GM12878 (cell line): Measurements from ENCODE around the gene PEF1. TPM values are rescaled to one million over a fixed set of nuclear protein-coding genes. Genes with fewer than 3 reads are reported as not detected.

Experiments
- ATAC-seq: fragments of 200-7000 bp; cut with Tn5 transposase; 3 replicates; pipeline ENCODE4 v1.9.1; 2020; ENCODE audit warnings: mild to moderate bottlenecking, moderate library complexity
- BruUV-seq: library from RNA; stranded (reverse); fragments of 400-500 nt; replicated peaks from 2 replicates; lab custom pipeline; 2021; lab: Mats Ljungman, UMichigan
- CTCF ChIA-PET: fragments of 300-600 bp; sonication (Branson Sonifier 250); formaldehyde crosslinking; extraction: SDS; loops from one replicate; lab custom pipeline; 2021; ENCODE audit warnings: inconsistent platforms; lab: Yijun Ruan, JAX
- POLR2A ChIA-PET: fragments of 350-600 bp; formaldehyde crosslinking; extraction: SDS; loops from one replicate; lab custom pipeline; 2021; ENCODE audit warnings: inconsistent platforms; lab: Charles Lee
- RAD21 ChIA-PET: fragments of 300-600 bp; sonication (Branson Sonifier 250); formaldehyde crosslinking; loops from one replicate; lab custom pipeline; 2023; ENCODE audit warnings: antibody characterized with exemption; ENCODE audit not compliant: unreplicated experiment; lab: Charles Lee
- SMC1A ChIA-PET: fragments of 300-600 bp; sonication (Branson Sonifier 250); formaldehyde crosslinking; loops from one replicate; lab custom pipeline; 2023; ENCODE audit not compliant: unreplicated experiment, uncharacterized antibody; lab: Charles Lee
- DNase-seq: peaks from one replicate; pipeline ENCODE4 v3.0.0-alpha.2; 2011; ENCODE audit warnings: low read depth, low spot score
- FAIRE-seq: peaks from 3 replicates; lab custom pipeline; 2011; peaks lifted over from hg19 to GRCh38; lab: Jason Lieb, UNC
- H2AFZ ChIP-seq: 2 replicates; pipeline ENCODE4 v1.6.0; 2011; ENCODE audit warnings: low read depth, low read length, control low read depth; ENCODE audit not compliant: control insufficient read depth
- H3K27ac ChIP-seq: 2 replicates; pipeline ENCODE4 v1.5.1; 2011; ENCODE audit warnings: control low read depth; ENCODE audit not compliant: control insufficient read depth, insufficient read depth
- H3K27me3 ChIP-seq, 2 experiments: replicated peaks in 1 of 2; 2 replicates each; pipeline versions ENCODE4 v1.6.0 to v1.6.1; 2011; ENCODE audit warnings: low read length in 1 of 2; ENCODE audit not compliant: control insufficient read depth in 2 of 2, insufficient read depth in 2 of 2
- H3K36me3 ChIP-seq, 2 experiments: 2 replicates each; pipeline ENCODE4 v1.5.1; 2011; ENCODE audit warnings: low read length in 1 of 2; ENCODE audit not compliant: control insufficient read depth in 2 of 2, insufficient read depth in 2 of 2
- H3K4me1 ChIP-seq: 2 replicates; pipeline ENCODE4 v1.6.1; 2011; ENCODE audit warnings: mild to moderate bottlenecking, low read length, moderate library complexity, mixed read lengths; ENCODE audit not compliant: control insufficient read depth, insufficient read depth
- H3K4me2 ChIP-seq: 2 replicates; pipeline ENCODE4 v1.6.0; 2011; ENCODE audit warnings: control low read depth; ENCODE audit not compliant: control insufficient read depth, insufficient read depth
- H3K4me3 ChIP-seq: fragments of 200-600 bp; sonication (generic); 2 replicates; pipeline ENCODE4 v1.5.1; 2016
- H3K79me2 ChIP-seq: 2 replicates; pipeline ENCODE4 v1.6.0; 2011; ENCODE audit warnings: low read length; ENCODE audit not compliant: control insufficient read depth, insufficient read depth
- H3K9ac ChIP-seq: 2 replicates; pipeline ENCODE4 v1.8.0; 2011; ENCODE audit warnings: low read length, control low read depth, mixed read lengths; ENCODE audit not compliant: control insufficient read depth, insufficient read depth
- H3K9me3 ChIP-seq: replicated peaks from 3 replicates; pipeline ENCODE4 v1.5.1; 2011; ENCODE audit warnings: mild to moderate bottlenecking, low read length; ENCODE audit not compliant: control insufficient read depth, insufficient read depth
- H4K20me1 ChIP-seq: 2 replicates; pipeline ENCODE4 v1.6.0; 2011; ENCODE audit not compliant: control insufficient read depth, insufficient read depth
- EP300 ChIP-seq, 2 experiments: fragments of 150-350 bp in 1 of 2; IDR thresholded peaks; 2 replicates each; pipeline ENCODE4 v1.6.1; 2011 to 2012; ENCODE audit warnings: low read depth in 2 of 2, low read length in 2 of 2, borderline replicate concordance in 1 of 2, improper control_type of control experiment in 1 of 2, inconsistent platforms in 1 of 2; ENCODE audit not compliant: control insufficient read depth in 1 of 2
- TARDBP ChIP-seq: IDR thresholded peaks from 2 replicates; pipeline ENCODE4 v1.6.1; 2016; ENCODE audit warnings: borderline replicate concordance
- WGBS: methylation state at CpG from one replicate; pipeline ENCODE4 v1.1.6; 2016; ENCODE audit warnings: low lambda C conversion rate; ENCODE audit not compliant: insufficient replicate concordance, insufficient coverage; ENCODE audit errors: missing lambda C conversion rate; 5-methylcytosine and 5-hydroxymethylcytosine counted together
- in situ Hi-C: fragments of 300-500 bp; cut with MboI; formaldehyde crosslinking; loops from 9 replicates; pipeline ENCODE4 v1.14.3; 2018; ENCODE audit warnings: mixed read lengths
- intact Hi-C: fragments of 100-400 bp; cut with micrococcal nuclease; formaldehyde crosslinking; loops from one replicate; pipeline ENCODE4 v1.14.2; 2022; ENCODE audit not compliant: unreplicated experiment
- polyA plus RNA-seq, 11 experiments: library from polyadenylated mRNA; depleted of rRNA in 4 of 11; unstranded in 6 of 11; stranded (reverse) in 5 of 11; fragments of >200 nt; fragmentation: Nextera tagmentation in 4 of 11; fragmentation: Illumina TruSeq in 1 of 11; extraction: Ambion mirVana in 4 of 11; extraction: Trizol in 1 of 11; gene quantifications; 1 replicate in 1 of 11; 2 replicates in 10 of 11; pipeline versions ENCODE4 v1.2.1 to v1.2.3, GENCODE V29; 2011 to 2016; ENCODE audit warnings: inconsistent platforms in 2 of 11, missing spikeins in 2 of 11, low read depth in 1 of 11
- total RNA-seq, 4 experiments: library from RNA; depleted of rRNA in 3 of 4; stranded (reverse); fragments of >200 nt in 3 of 4; fragmentation: Illumina TruSeq in 1 of 4; extraction: Trizol in 1 of 4; gene quantifications; 2 replicates each; pipeline versions ENCODE4 v1.2.1 to v1.2.3, GENCODE V29; 2013 to 2021
- TF ChIP-seq, protein P1 (sequence below): fragments of 450-650 bp; IDR thresholded peaks from 2 replicates; pipeline ENCODE4 v1.6.1; 2016; ENCODE audit warnings: mild to moderate bottlenecking
- TF ChIP-seq, protein P2 (sequence below): fragments of 450-650 bp; formaldehyde crosslinking; IDR thresholded peaks from 2 replicates; pipeline ENCODE4 v1.4.0; 2022; ENCODE audit warnings: mild to moderate bottlenecking, moderate library complexity

The PEF1 gene
- total and polyA plus RNA-seq, 10 of the 15 experiments (the other 5 are each of a cell fraction or from before 2014, with no cell fraction given) = 27.1 to 107 (median 79.0) TPM

DNA sequence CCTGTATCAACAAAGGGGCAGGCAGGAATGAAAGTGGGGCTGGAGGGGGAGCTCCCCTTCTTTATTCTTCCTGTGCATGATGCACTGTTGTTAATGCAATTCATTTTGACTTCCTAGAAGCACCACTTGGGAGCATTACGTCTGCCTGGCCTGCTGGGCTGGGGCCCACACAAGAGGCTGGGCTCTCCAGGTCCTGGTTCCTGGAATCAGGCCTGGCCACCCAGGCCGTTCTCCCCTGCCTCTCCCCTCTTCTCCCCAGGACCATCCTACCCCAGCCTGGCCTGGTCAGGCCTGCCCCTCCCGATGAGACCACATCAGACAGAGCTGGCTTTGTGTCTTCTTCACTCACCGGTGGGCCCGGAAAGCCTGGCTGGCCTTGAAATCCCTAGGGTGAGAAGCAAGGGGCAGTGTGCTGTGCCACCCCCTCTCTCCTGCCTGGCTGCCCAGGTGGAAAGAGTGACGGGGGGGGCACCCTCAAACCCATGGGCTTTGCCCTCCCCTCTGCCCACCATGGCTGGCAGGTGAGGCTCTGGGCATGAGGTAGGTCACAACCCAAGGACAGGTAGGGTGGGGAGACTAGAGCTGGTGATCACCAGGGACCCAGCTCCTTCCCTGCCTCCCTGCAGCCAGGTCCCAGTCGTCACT, 20.7 kb upstream of the PEF1 start:
- H3K36me3 ChIP-seq = no peaks in the 10 kb centered on the region
- ChIA-PET CTCF (interaction anchor here (0.6 to 7.0 kb wide), 18 partner anchors 10 to 299 kb away, joined by 3 to 90 read pairs (median 6); partner anchors contain the start of genes COL16A1 and PEF1), SMC1A (interaction anchor here (0.5 to 5.7 kb wide), 12 partner anchors 14 to 398 kb away, joined by 3 to 51 read pairs (median 5); partner anchors contain the start of gene COL16A1)
- in situ Hi-C loops (loop anchor here (5.0 kb wide), 1 partner anchor 42 kb away; no protein-coding TSS in a partner anchor), intact Hi-C loops (loop anchor here (10.0 kb wide), 1 partner anchor 399 kb away; no protein-coding TSS in a partner anchor)
- H3K4me1 ChIP-seq = no peaks in the 10 kb centered on the region
- no TSS peak for BruUV-seq
- H3K4me3 ChIP-seq = no peak overlapping the region
- FAIRE-seq = no peak
- H3K4me2 ChIP-seq = no peak overlapping the region
- no peak overlapping the region for H2AFZ ChIP-seq
- no peak for DNase-seq
- no peak for ATAC-seq
- no peaks in the 10 kb centered on the region for H3K9me3 ChIP-seq
- TF ChIP-seq, protein P1, sequence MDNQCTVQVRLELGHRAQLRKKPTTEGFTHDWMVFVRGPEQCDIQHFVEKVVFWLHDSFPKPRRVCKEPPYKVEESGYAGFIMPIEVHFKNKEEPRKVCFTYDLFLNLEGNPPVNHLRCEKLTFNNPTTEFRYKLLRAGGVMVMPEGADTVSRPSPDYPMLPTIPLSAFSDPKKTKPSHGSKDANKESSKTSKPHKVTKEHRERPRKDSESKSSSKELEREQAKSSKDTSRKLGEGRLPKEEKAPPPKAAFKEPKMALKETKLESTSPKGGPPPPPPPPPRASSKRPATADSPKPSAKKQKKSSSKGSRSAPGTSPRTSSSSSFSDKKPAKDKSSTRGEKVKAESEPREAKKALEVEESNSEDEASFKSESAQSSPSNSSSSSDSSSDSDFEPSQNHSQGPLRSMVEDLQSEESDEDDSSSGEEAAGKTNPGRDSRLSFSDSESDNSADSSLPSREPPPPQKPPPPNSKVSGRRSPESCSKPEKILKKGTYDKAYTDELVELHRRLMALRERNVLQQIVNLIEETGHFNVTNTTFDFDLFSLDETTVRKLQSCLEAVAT = no peak
- TF ChIP-seq, protein P2, sequence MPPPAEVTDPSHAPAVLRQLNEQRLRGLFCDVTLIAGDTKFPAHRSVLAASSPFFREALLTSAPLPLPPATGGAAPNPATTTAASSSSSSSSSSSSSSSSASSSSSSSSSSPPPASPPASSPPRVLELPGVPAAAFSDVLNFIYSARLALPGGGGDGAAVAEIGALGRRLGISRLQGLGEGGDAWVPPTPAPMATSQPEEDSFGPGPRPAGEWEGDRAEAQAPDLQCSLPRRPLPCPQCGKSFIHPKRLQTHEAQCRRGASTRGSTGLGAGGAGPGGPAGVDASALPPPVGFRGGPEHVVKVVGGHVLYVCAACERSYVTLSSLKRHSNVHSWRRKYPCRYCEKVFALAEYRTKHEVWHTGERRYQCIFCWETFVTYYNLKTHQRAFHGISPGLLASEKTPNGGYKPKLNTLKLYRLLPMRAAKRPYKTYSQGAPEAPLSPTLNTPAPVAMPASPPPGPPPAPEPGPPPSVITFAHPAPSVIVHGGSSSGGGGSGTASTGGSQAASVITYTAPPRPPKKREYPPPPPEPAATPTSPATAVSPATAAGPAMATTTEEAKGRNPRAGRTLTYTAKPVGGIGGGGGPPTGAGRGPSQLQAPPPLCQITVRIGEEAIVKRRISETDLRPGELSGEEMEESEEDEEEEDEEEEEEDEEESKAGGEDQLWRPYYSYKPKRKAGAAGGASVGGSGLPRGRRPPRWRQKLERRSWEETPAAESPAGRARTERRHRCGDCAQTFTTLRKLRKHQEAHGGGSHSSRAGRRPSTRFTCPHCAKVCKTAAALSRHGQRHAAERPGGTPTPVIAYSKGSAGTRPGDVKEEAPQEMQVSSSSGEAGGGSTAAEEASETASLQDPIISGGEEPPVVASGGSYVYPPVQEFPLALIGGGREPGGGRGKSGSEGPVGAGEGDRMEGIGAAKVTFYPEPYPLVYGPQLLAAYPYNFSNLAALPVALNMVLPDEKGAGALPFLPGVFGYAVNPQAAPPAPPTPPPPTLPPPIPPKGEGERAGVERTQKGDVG (CRISPR knock-in tag) = no peak
- TF ChIP-seq TARDBP = no peak
- no peak for TF ChIP-seq EP300 (IDR thresholded peaks at IDR 0.05; ENCODE audit: borderline replicate concordance in 1 of 2, control insufficient read depth in 1 of 2, low read depth in 2 of 2, low read length in 2 of 2)
- TF ChIP-seq, all 136 proteins: peak for 0
- Histone ChIP-seq H3K27ac (no peak overlapping the region), H3K79me2 (no peaks in the 10 kb centered on the region), H3K27me3 (no peaks in the 10 kb centered on the region; a peak in 1 of 4 replicates), H4K20me1 (no peaks in the 10 kb centered on the region), H3K9ac (no peak overlapping the region)
- ChIA-PET RAD21 (interaction anchor here (0.7 to 4.5 kb wide), 12 partner anchors 13 to 297 kb away, joined by 3 to 62 read pairs (median 6); partner anchors contain the start of genes COL16A1, HCRTR1 and PEF1), POLR2A (interaction anchor here (0.6 kb wide), 1 partner anchor 408 kb away, joined by 3 read pairs; no protein-coding TSS in a partner anchor)
- WGBS = 22% methylated on average over 7 of the region's 7 CpGs
